Body of pancreas (tissue), 4 donors: ENCODE data around the gene TBC1D8B.

Experiments used
- POLR2A ChIP-seq, 3 donors: fragments of 450-650 bp; IDR thresholded peaks; one replicate each; pipeline ENCODE4 v1.6.1; 2016; ENCODE audit warnings: antibody characterized with exemption in 3 of 3, mild to moderate bottlenecking in 2 of 3
- TF ChIP-seq, protein P1 (sequence below), 7 experiments: fragments of 450-650 bp in 4 of 7; fragments of 200-600 bp in 3 of 7; sonication (generic) in 3 of 7; IDR thresholded peaks; one replicate each; pipeline ENCODE4 v1.5.1; 2016 to 2019; ENCODE audit warnings: antibody characterized with exemption in 7 of 7

GRCh38 chrX:106791495-106791894, 11.0 kb upstream of the TBC1D8B start:
- TF ChIP-seq, protein P1, sequence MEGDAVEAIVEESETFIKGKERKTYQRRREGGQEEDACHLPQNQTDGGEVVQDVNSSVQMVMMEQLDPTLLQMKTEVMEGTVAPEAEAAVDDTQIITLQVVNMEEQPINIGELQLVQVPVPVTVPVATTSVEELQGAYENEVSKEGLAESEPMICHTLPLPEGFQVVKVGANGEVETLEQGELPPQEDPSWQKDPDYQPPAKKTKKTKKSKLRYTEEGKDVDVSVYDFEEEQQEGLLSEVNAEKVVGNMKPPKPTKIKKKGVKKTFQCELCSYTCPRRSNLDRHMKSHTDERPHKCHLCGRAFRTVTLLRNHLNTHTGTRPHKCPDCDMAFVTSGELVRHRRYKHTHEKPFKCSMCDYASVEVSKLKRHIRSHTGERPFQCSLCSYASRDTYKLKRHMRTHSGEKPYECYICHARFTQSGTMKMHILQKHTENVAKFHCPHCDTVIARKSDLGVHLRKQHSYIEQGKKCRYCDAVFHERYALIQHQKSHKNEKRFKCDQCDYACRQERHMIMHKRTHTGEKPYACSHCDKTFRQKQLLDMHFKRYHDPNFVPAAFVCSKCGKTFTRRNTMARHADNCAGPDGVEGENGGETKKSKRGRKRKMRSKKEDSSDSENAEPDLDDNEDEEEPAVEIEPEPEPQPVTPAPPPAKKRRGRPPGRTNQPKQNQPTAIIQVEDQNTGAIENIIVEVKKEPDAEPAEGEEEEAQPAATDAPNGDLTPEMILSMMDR (IDR thresholded peaks at IDR 0.05) = peak in 4 of 7 experiments; percentile 19 to 42 (median 36)
- TF ChIP-seq POLR2A (IDR thresholded peaks at IDR 0.05) = no peak
